GM12878 (cell line): ENCODE data around the gene UBXN10. TPM values are rescaled to one million over a fixed set of nuclear protein-coding genes. Genes with fewer than 3 reads are reported as not detected.

Experiments
- ATAC-seq: fragments of 200-7000 bp; cut with Tn5 transposase; 3 replicates; pipeline ENCODE4 v1.9.1; 2020; ENCODE audit warnings: mild to moderate bottlenecking, moderate library complexity
- BruUV-seq: library from RNA; stranded (reverse); fragments of 400-500 nt; replicated peaks from 2 replicates; lab custom pipeline; 2021; lab: Mats Ljungman, UMichigan
- CTCF ChIA-PET: fragments of 300-600 bp; sonication (Branson Sonifier 250); formaldehyde crosslinking; extraction: SDS; loops from one replicate; lab custom pipeline; 2021; ENCODE audit warnings: inconsistent platforms; lab: Yijun Ruan, JAX
- POLR2A ChIA-PET: fragments of 350-600 bp; formaldehyde crosslinking; extraction: SDS; loops from one replicate; lab custom pipeline; 2021; ENCODE audit warnings: inconsistent platforms; lab: Charles Lee
- RAD21 ChIA-PET: fragments of 300-600 bp; sonication (Branson Sonifier 250); formaldehyde crosslinking; loops from one replicate; lab custom pipeline; 2023; ENCODE audit warnings: antibody characterized with exemption; ENCODE audit not compliant: unreplicated experiment; lab: Charles Lee
- SMC1A ChIA-PET: fragments of 300-600 bp; sonication (Branson Sonifier 250); formaldehyde crosslinking; loops from one replicate; lab custom pipeline; 2023; ENCODE audit not compliant: unreplicated experiment, uncharacterized antibody; lab: Charles Lee
- DNase-seq: peaks from one replicate; pipeline ENCODE4 v3.0.0-alpha.2; 2011; ENCODE audit warnings: low read depth, low spot score
- FAIRE-seq: peaks from 3 replicates; lab custom pipeline; 2011; peaks lifted over from hg19 to GRCh38; lab: Jason Lieb, UNC
- H2AFZ ChIP-seq: 2 replicates; pipeline ENCODE4 v1.6.0; 2011; ENCODE audit warnings: low read depth, low read length, control low read depth; ENCODE audit not compliant: control insufficient read depth
- H3K27ac ChIP-seq: 2 replicates; pipeline ENCODE4 v1.5.1; 2011; ENCODE audit warnings: control low read depth; ENCODE audit not compliant: control insufficient read depth, insufficient read depth
- H3K27me3 ChIP-seq, 2 experiments: replicated peaks in 1 of 2; 2 replicates each; pipeline versions ENCODE4 v1.6.0 to v1.6.1; 2011; ENCODE audit warnings: low read length in 1 of 2; ENCODE audit not compliant: control insufficient read depth in 2 of 2, insufficient read depth in 2 of 2
- H3K36me3 ChIP-seq, 2 experiments: 2 replicates each; pipeline ENCODE4 v1.5.1; 2011; ENCODE audit warnings: low read length in 1 of 2; ENCODE audit not compliant: control insufficient read depth in 2 of 2, insufficient read depth in 2 of 2
- H3K4me1 ChIP-seq: 2 replicates; pipeline ENCODE4 v1.6.1; 2011; ENCODE audit warnings: mild to moderate bottlenecking, low read length, moderate library complexity, mixed read lengths; ENCODE audit not compliant: control insufficient read depth, insufficient read depth
- H3K4me2 ChIP-seq: 2 replicates; pipeline ENCODE4 v1.6.0; 2011; ENCODE audit warnings: control low read depth; ENCODE audit not compliant: control insufficient read depth, insufficient read depth
- H3K4me3 ChIP-seq: fragments of 200-600 bp; sonication (generic); 2 replicates; pipeline ENCODE4 v1.5.1; 2016
- H3K79me2 ChIP-seq: 2 replicates; pipeline ENCODE4 v1.6.0; 2011; ENCODE audit warnings: low read length; ENCODE audit not compliant: control insufficient read depth, insufficient read depth
- H3K9ac ChIP-seq: 2 replicates; pipeline ENCODE4 v1.8.0; 2011; ENCODE audit warnings: low read length, control low read depth, mixed read lengths; ENCODE audit not compliant: control insufficient read depth, insufficient read depth
- H3K9me3 ChIP-seq: replicated peaks from 3 replicates; pipeline ENCODE4 v1.5.1; 2011; ENCODE audit warnings: mild to moderate bottlenecking, low read length; ENCODE audit not compliant: control insufficient read depth, insufficient read depth
- H4K20me1 ChIP-seq: 2 replicates; pipeline ENCODE4 v1.6.0; 2011; ENCODE audit not compliant: control insufficient read depth, insufficient read depth
- CBX3 ChIP-seq: fragments of 200-600 bp; sonication (generic); IDR thresholded peaks from 2 replicates; pipeline ENCODE4 v1.6.1; 2016; ENCODE audit warnings: low read depth, borderline replicate concordance
- CEBPZ ChIP-seq: fragments of 150-350 bp; IDR thresholded peaks from 2 replicates; pipeline ENCODE4 v1.6.1; 2016; ENCODE audit warnings: low read depth, low read length
- CREB1 ChIP-seq: IDR thresholded peaks from 2 replicates; pipeline ENCODE4 v1.6.1; 2012; ENCODE audit warnings: low read depth, mild to moderate bottlenecking, inconsistent platforms
- CREM ChIP-seq: IDR thresholded peaks from 2 replicates; pipeline ENCODE4 v1.6.1; 2014; ENCODE audit warnings: antibody characterized with exemption, low read depth
- ETV6 ChIP-seq, 2 experiments: fragments of 450-650 bp in 1 of 2; IDR thresholded peaks in 1 of 2; conservative IDR thresholded peaks in 1 of 2; 2 replicates each; pipeline ENCODE4 v1.6.1; 2014; ENCODE audit warnings: antibody characterized with exemption in 1 of 2, borderline replicate concordance in 1 of 2, low read depth in 1 of 2, mild to moderate bottlenecking in 1 of 2, moderate library complexity in 1 of 2
- EZH2 ChIP-seq: IDR thresholded peaks from 2 replicates; pipeline ENCODE4 v1.6.1; 2012; ENCODE audit warnings: low read depth, mild to moderate bottlenecking, control low read depth, inconsistent platforms, low read length, borderline replicate concordance; ENCODE audit not compliant: control insufficient read depth
- HDAC6 ChIP-seq: fragments of 200-600 bp; sonication (generic); IDR thresholded peaks from one replicate; pipeline ENCODE4 v1.8.0; 2017; ENCODE audit warnings: antibody characterized with exemption; ENCODE audit not compliant: unreplicated experiment
- JUND ChIP-seq: IDR thresholded peaks from 2 replicates; pipeline ENCODE4 v1.6.1; 2012; ENCODE audit warnings: low read depth, mild to moderate bottlenecking, low read length, improper control_type of control experiment, moderate library complexity
- LARP7 ChIP-seq: fragments of 450-650 bp; IDR thresholded peaks from 2 replicates; pipeline ENCODE4 v1.6.1; 2017; ENCODE audit warnings: mild to moderate bottlenecking
- MEF2B ChIP-seq: fragments of 450-650 bp; IDR thresholded peaks from 2 replicates; pipeline ENCODE4 v1.6.1; 2018; ENCODE audit warnings: mild to moderate bottlenecking, moderate library complexity; ENCODE audit not compliant: partially characterized antibody, poor library complexity, severe bottlenecking
- MXI1 ChIP-seq: fragments of 150-350 bp; IDR thresholded peaks from 2 replicates; pipeline ENCODE4 v1.6.1; 2011; ENCODE audit warnings: low read depth, mild to moderate bottlenecking, inconsistent platforms, low read length, improper control_type of control experiment
- NFIC ChIP-seq: IDR thresholded peaks from 2 replicates; pipeline ENCODE4 v1.6.1; 2012; ENCODE audit warnings: low read depth, mild to moderate bottlenecking, inconsistent platforms, low read length, moderate library complexity
- NFYB ChIP-seq: IDR thresholded peaks from 2 replicates; pipeline ENCODE4 v1.6.1; 2011; ENCODE audit warnings: low read depth, mild to moderate bottlenecking, low read length, improper control_type of control experiment, moderate library complexity; ENCODE audit not compliant: insufficient read depth
- RELA ChIP-seq: fragments of 450-650 bp; IDR thresholded peaks from 2 replicates; pipeline ENCODE4 v1.8.0; 2014; ENCODE audit warnings: borderline replicate concordance; ENCODE audit not compliant: partially characterized antibody
- SIX5 ChIP-seq: IDR thresholded peaks from 2 replicates; pipeline ENCODE4 v1.6.1; 2011; ENCODE audit warnings: mild to moderate bottlenecking, low read depth, low read length, moderate library complexity; ENCODE audit not compliant: severe bottlenecking
- STAT1 ChIP-seq: fragments of 450-650 bp; conservative IDR thresholded peaks from 2 replicates; pipeline ENCODE4 v1.6.1; 2014; ENCODE audit warnings: antibody characterized with exemption, mild to moderate bottlenecking
- TARDBP ChIP-seq: IDR thresholded peaks from 2 replicates; pipeline ENCODE4 v1.6.1; 2016; ENCODE audit warnings: borderline replicate concordance
- WRNIP1 ChIP-seq: IDR thresholded peaks from 2 replicates; pipeline ENCODE4 v1.6.1; 2011; ENCODE audit warnings: low read depth, low read length, improper control_type of control experiment, borderline replicate concordance
- YBX1 ChIP-seq: fragments of 450-650 bp; IDR thresholded peaks from 2 replicates; pipeline ENCODE4 v1.6.1; 2016; ENCODE audit warnings: antibody characterized with exemption
- YY1 ChIP-seq: IDR thresholded peaks from 2 replicates; pipeline ENCODE4 v1.6.1; 2011; ENCODE audit warnings: low read depth, mild to moderate bottlenecking, low read length
- ZZZ3 ChIP-seq: IDR thresholded peaks from 2 replicates; pipeline ENCODE4 v1.6.1; 2011; ENCODE audit warnings: low read depth; ENCODE audit not compliant: control insufficient read depth, insufficient read length
- WGBS: methylation state at CpG from one replicate; pipeline ENCODE4 v1.1.6; 2016; ENCODE audit warnings: low lambda C conversion rate; ENCODE audit not compliant: insufficient replicate concordance, insufficient coverage; ENCODE audit errors: missing lambda C conversion rate; 5-methylcytosine and 5-hydroxymethylcytosine counted together
- in situ Hi-C: fragments of 300-500 bp; cut with MboI; formaldehyde crosslinking; loops from 9 replicates; pipeline ENCODE4 v1.14.3; 2018; ENCODE audit warnings: mixed read lengths
- intact Hi-C: fragments of 100-400 bp; cut with micrococcal nuclease; formaldehyde crosslinking; loops from one replicate; pipeline ENCODE4 v1.14.2; 2022; ENCODE audit not compliant: unreplicated experiment
- polyA plus RNA-seq, 11 experiments: library from polyadenylated mRNA; depleted of rRNA in 4 of 11; unstranded in 6 of 11; stranded (reverse) in 5 of 11; fragments of >200 nt; fragmentation: Nextera tagmentation in 4 of 11; fragmentation: Illumina TruSeq in 1 of 11; extraction: Ambion mirVana in 4 of 11; extraction: Trizol in 1 of 11; gene quantifications; 1 replicate in 1 of 11; 2 replicates in 10 of 11; pipeline versions ENCODE4 v1.2.1 to v1.2.3, GENCODE V29; 2011 to 2016; ENCODE audit warnings: inconsistent platforms in 2 of 11, missing spikeins in 2 of 11, low read depth in 1 of 11
- total RNA-seq, 4 experiments: library from RNA; depleted of rRNA in 3 of 4; stranded (reverse); fragments of >200 nt in 3 of 4; fragmentation: Illumina TruSeq in 1 of 4; extraction: Trizol in 1 of 4; gene quantifications; 2 replicates each; pipeline versions ENCODE4 v1.2.1 to v1.2.3, GENCODE V29; 2013 to 2021
- TF ChIP-seq, protein P1 (sequence below): IDR thresholded peaks from 2 replicates; pipeline ENCODE4 v1.6.1; 2011; ENCODE audit warnings: low read depth, low read length, improper control_type of control experiment, borderline replicate concordance

Gene UBXN10
- total and polyA plus RNA-seq, 10 of the 15 experiments (the other 5 are each of a cell fraction or from before 2014, with no cell fraction given): 0.03 to 0.15 (median 0.06) TPM; not detected in 7

GRCh38 chr1:20188455-20188817 is 2.5 kb downstream of the UBXN10 start (continued):
- TF ChIP-seq, protein P1, sequence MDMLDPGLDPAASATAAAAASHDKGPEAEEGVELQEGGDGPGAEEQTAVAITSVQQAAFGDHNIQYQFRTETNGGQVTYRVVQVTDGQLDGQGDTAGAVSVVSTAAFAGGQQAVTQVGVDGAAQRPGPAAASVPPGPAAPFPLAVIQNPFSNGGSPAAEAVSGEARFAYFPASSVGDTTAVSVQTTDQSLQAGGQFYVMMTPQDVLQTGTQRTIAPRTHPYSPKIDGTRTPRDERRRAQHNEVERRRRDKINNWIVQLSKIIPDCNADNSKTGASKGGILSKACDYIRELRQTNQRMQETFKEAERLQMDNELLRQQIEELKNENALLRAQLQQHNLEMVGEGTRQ: no peak
- TF ChIP-seq HDAC6 (no peak), CBX3 (no peak), MXI1 (no peak)

DNA sequence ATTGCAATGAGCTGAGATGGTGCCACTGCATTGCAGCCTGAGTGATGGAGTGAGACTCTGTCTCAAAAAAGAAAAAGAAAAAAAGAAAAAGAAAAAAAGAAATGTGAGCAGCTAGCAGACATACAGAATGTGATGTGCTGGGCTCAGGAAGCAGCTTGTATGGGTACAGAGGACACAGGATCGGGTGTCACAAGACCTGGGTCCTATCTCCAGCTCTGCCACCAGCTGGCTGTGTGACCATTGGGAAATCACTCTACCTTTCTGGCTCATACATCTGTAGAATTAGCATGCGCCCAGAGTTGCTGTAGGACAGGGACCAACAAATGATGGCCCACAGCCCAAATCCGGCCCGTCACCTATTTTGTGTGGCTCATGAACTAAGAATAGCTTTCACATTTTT is 3.8 kb downstream of the UBXN10 start:
- BruUV-seq: no TSS peak
- no peaks in the 10 kb centered on the region for H3K36me3 ChIP-seq
- no peaks in the 10 kb centered on the region for H3K9me3 ChIP-seq
- no peak overlapping the region for H3K27ac ChIP-seq
- H3K27me3 ChIP-seq: peaks cover 5 to 11% of the 10 kb centered on the region in 2 experiments
- in situ Hi-C loops: loop anchor here (5.0 kb wide), 1 partner anchor 272 kb away; no protein-coding TSS in a partner anchor
- no peak overlapping the region for H2AFZ ChIP-seq
- ChIA-PET SMC1A (no interaction called here), POLR2A (no interaction called here), CTCF (interaction anchor here (1.4 to 1.8 kb wide), 2 partner anchors 23 to 88 kb away, joined by 4 read pairs; no protein-coding TSS in a partner anchor), RAD21 (no interaction called here)
- 23% methylated on average over 4 of the region's 4 CpGs for WGBS
- H3K9ac ChIP-seq: no peak overlapping the region
- no peaks in the 10 kb centered on the region for H4K20me1 ChIP-seq
- peaks cover 12% of the 10 kb centered on the region for H3K4me1 ChIP-seq
- FAIRE-seq (no peak), DNase-seq (no peak), ATAC-seq (no peak)
- no peak overlapping the region for H3K4me2 ChIP-seq
- no peaks in the 10 kb centered on the region for H3K79me2 ChIP-seq
- intact Hi-C loops: loop anchor here (10.0 kb wide), 1 partner anchor 215 kb away; the partner anchor contains the start of gene PLA2G2A
- no peak overlapping the region for H3K4me3 ChIP-seq
- TF ChIP-seq LARP7 (no peak), ZZZ3 (no peak), WRNIP1 (no peak), CEBPZ (no peak), YY1 (no peak), NFYB (no peak), CREB1 (no peak), JUND (no peak), NFIC (no peak), ETV6 (conservative IDR thresholded peaks at IDR 0.05 in 1 of 2, IDR thresholded peaks at IDR 0.05 in 1 of 2; ENCODE audit: borderline replicate concordance in 1 of 2, low read depth in 1 of 2) (no peak), EZH2 (no peak), TARDBP (no peak), STAT1 (no peak), YBX1 (no peak), CREM (no peak), SIX5 (no peak), RELA (no peak), MEF2B (no peak)
